Gastroesophageal sphincter (tissue), 4 donors: Measurements from ENCODE around the gene GPR4. TPM values are rescaled to one million over a fixed set of nuclear protein-coding genes. Genes with fewer than 3 reads are reported as not detected.
"Not testable (repeated sequence)": the region's sequence is repeated elsewhere in the genome, so short reads cannot be mapped to it uniquely, and the experiment has no call there.

Experiments
- ATAC-seq: fragments of 150-250 bp; one replicate; pipeline ENCODE4 v1.9.1; 2016; ENCODE audit warnings: mild to moderate bottlenecking, moderate library complexity
- H3K27ac ChIP-seq, 4 donors: fragments of 200-600 bp; sonication (generic) in 3 of 4; 1 replicate in 3 of 4; 2 replicates in 1 of 4; pipeline ENCODE4 v1.5.1; 2016 to 2019
- H3K27me3 ChIP-seq: fragments of 200-600 bp; sonication (generic); one replicate; pipeline ENCODE4 v1.5.1; 2019
- H3K36me3 ChIP-seq, 2 donors: fragments of 200-600 bp; sonication (generic); one replicate each; pipeline ENCODE4 v1.5.1; 2019; ENCODE audit warnings: control low read depth in 1 of 2
- H3K4me1 ChIP-seq, 3 donors: fragments of 200-600 bp; sonication (generic); 1 replicate in 2 of 3; 2 replicates in 1 of 3; pipeline ENCODE4 v1.5.1; 2016 to 2019; ENCODE audit warnings: control low read depth in 2 of 3
- H3K4me3 ChIP-seq, 2 donors: fragments of 200-600 bp; sonication (generic); one replicate each; pipeline ENCODE4 v1.5.1; 2019; ENCODE audit warnings: mild to moderate bottlenecking in 1 of 2, moderate library complexity in 1 of 2
- H3K9me3 ChIP-seq, 3 donors: fragments of 200-600 bp; sonication (generic); one replicate each; pipeline ENCODE4 v1.5.1; 2017 to 2019; ENCODE audit warnings: control low read depth in 2 of 3
- EP300 ChIP-seq: sonication (generic); formaldehyde crosslinking; IDR thresholded peaks from one replicate; pipeline ENCODE4 v1.6.1; 2017; ENCODE audit warnings: antibody characterized with exemption, mild to moderate bottlenecking
- POLR2A ChIP-seq, 2 donors: fragments of 450-650 bp; IDR thresholded peaks; one replicate each; pipeline ENCODE4 v1.6.1; 2017; ENCODE audit warnings: antibody characterized with exemption in 2 of 2, mild to moderate bottlenecking in 2 of 2, moderate library complexity in 1 of 2
- POLR2AphosphoS5 ChIP-seq: sonication (generic); formaldehyde crosslinking; IDR thresholded peaks from one replicate; pipeline ENCODE4 v1.6.1; 2017; ENCODE audit warnings: antibody characterized with exemption
- WGBS, 2 donors: methylation state at CpG; one replicate each; pipeline ENCODE4 v1.1.5; 2018; ENCODE audit warnings: low coverage in 1 of 2; 5-methylcytosine and 5-hydroxymethylcytosine counted together
- total RNA-seq, 4 donors: library from RNA; depleted of rRNA; stranded (reverse); fragments of >200 nt; gene quantifications; one replicate each; pipeline ENCODE4 v1.1.0, GENCODE V29; 2016
- TF ChIP-seq, protein P1 (sequence below), 4 experiments: fragments of 200-600 bp in 2 of 4; fragments of 450-650 bp in 2 of 4; sonication (generic) in 1 of 4; IDR thresholded peaks; one replicate each; pipeline ENCODE4 v1.5.1; 2017 to 2019; ENCODE audit warnings: antibody characterized with exemption in 4 of 4, mild to moderate bottlenecking in 2 of 4, moderate library complexity in 2 of 4

Gene GPR4
- total RNA-seq, 4 donors from 2014 or later: 0.62 to 4.4 (median 2.8) TPM

DNA sequence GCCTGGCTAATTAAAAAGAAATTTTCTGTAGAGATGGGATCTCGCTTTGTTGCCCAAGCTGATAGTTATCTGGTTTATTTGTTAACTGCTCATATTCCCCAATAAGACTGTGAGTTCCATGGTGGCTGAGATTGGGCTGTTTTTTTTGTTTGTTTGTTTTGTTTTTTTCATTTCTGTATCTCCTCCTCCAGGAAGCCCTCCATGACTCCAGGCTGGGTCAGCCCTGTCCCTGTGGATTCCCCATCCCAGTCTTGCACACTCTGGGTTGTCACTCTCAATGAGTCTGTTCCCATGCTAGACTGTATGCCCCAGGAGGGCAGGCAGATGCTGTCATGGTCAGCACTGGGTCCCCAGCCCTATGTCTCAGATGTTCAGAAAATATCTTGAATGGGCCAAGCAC, 34.3 kb upstream of the GPR4 start:
- peaks cover 0 to 32% (median 9%) of the 10 kb centered on the region in 3 donors for H3K4me1 ChIP-seq
- no peak overlapping the region for H3K4me3 ChIP-seq
- 82 to 100% methylated on average over 1 of the region's 1 CpG for WGBS, 2 donors
- H3K27me3 ChIP-seq: no peaks in the 10 kb centered on the region
- no peaks in the 10 kb centered on the region for H3K9me3 ChIP-seq
- TF ChIP-seq, protein P1, sequence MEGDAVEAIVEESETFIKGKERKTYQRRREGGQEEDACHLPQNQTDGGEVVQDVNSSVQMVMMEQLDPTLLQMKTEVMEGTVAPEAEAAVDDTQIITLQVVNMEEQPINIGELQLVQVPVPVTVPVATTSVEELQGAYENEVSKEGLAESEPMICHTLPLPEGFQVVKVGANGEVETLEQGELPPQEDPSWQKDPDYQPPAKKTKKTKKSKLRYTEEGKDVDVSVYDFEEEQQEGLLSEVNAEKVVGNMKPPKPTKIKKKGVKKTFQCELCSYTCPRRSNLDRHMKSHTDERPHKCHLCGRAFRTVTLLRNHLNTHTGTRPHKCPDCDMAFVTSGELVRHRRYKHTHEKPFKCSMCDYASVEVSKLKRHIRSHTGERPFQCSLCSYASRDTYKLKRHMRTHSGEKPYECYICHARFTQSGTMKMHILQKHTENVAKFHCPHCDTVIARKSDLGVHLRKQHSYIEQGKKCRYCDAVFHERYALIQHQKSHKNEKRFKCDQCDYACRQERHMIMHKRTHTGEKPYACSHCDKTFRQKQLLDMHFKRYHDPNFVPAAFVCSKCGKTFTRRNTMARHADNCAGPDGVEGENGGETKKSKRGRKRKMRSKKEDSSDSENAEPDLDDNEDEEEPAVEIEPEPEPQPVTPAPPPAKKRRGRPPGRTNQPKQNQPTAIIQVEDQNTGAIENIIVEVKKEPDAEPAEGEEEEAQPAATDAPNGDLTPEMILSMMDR (IDR thresholded peaks at IDR 0.05): no peak
- TF ChIP-seq POLR2AphosphoS5: no peak
- TF ChIP-seq EP300: no peak
- no peak for TF ChIP-seq POLR2A (IDR thresholded peaks at IDR 0.05)
- H3K27ac ChIP-seq: no peak overlapping the region
- no peak for ATAC-seq
- peaks cover 0 to 6% of the 10 kb centered on the region in 2 donors for H3K36me3 ChIP-seq

DNA sequence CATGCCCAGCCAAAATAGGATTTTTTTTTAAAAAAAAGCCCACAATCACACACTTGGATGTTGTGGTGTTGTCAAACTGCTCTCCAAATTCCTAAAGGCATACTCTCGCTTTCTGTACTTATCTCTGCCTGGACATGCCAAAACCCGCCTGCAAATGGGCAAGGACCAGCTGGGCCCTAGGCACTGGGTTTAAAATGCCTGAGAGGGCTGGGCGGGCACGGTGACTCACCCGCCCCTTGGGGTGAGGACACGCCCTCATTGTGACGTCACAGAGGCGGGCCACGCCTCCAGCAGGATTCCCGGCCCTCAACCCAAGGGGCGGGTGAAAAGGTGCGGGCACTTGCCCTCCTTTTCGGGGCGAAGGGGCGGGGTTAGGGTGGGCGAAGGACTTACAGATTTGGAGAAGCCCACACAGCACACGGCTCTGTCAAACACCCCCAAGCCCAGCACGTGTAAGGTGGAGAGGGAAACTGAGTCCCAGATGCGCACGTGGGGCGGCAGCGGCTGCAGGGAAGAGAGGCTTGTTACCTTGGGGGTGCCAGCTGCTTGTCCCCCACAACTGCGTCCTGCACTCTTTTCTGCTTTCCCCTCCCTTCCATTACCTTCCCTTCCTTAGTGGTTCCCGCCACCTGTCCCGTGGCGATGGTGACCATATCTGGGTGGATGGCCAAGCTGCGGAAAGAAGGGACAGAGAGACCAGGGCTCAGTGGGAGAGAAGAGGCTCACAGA, 30.6 kb upstream of the GPR4 start:
- Histone ChIP-seq H3K4me1 (peaks cover 0 to 7% (median 0%) of the 10 kb centered on the region in 3 donors), H3K9me3 (no peaks in the 10 kb centered on the region), H3K4me3 (no peak overlapping the region), H3K36me3 (peaks cover 0 to 31% of the 10 kb centered on the region in 2 donors), H3K27me3 (no peaks in the 10 kb centered on the region), H3K27ac (no peak overlapping the region)
- no peak for TF ChIP-seq POLR2A (IDR thresholded peaks at IDR 0.05)
- TF ChIP-seq EP300: no peak
- TF ChIP-seq POLR2AphosphoS5: no peak
- TF ChIP-seq, protein P1 (IDR thresholded peaks at IDR 0.05): no peak
- no peak for ATAC-seq
- WGBS, 2 donors: 59 to 62% methylated on average over 7 to 16 of the region's 27 CpGs

DNA sequence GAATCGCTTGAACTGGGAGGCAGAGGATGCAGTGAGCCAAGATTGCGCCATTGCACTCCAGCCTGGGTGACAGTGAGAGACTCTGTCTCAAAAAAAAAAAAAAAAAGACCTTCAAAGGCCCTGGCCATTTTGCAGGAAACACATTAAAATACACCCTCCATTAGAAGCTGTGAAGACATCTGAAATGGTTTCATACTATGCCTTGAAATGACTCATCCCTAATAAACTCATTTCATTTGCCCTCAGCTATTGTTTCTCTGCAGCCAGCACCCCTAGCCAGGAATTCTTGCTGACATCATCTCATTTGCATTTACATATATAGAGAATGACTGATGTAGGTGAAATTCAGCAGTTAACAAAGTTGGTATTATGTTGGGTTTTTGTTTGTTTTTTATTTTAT, 28.5 kb upstream of the GPR4 start:
- no peak overlapping the region for H3K27ac ChIP-seq
- no peak for ATAC-seq
- peaks cover 0 to 7% (median 0%) of the 10 kb centered on the region in 3 donors for H3K4me1 ChIP-seq
- 66 to 93% methylated on average over 2 of the region's 2 CpGs for WGBS, 2 donors
- TF ChIP-seq, protein P1 (IDR thresholded peaks at IDR 0.05): no peak
- TF ChIP-seq POLR2AphosphoS5 (no peak), POLR2A (IDR thresholded peaks at IDR 0.05) (no peak), EP300 (no peak)
- H3K27me3 ChIP-seq: no peaks in the 10 kb centered on the region
- H3K36me3 ChIP-seq: peaks cover 0 to 50% of the 10 kb centered on the region in 2 donors
- no peaks in the 10 kb centered on the region for H3K9me3 ChIP-seq
- H3K4me3 ChIP-seq: no peak overlapping the region

DNA sequence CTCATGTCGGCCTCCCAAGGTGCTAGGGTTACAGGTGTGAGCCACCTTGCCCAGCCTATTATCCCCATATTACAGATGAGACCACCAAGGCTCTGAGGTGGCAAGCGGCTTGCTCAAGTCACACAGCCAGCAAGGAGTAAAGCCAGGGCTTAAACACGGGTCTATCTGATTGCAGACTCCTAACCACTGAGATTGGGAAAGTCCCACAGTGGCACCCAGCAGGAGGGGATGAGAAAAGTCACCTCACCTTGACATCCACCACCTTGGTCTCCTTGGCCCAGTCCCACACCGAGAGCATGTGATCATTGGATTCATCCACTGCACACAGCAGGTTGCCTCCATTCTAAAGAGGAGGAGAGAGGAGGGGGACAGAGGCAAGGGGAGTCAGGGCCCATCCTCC, 27.7 kb upstream of the GPR4 start:
- Histone ChIP-seq H3K36me3 (peaks cover 0 to 56% of the 10 kb centered on the region in 2 donors), H3K4me3 (no peak overlapping the region), H3K4me1 (peaks cover 0 to 7% (median 0%) of the 10 kb centered on the region in 3 donors), H3K9me3 (no peaks in the 10 kb centered on the region), H3K27me3 (no peaks in the 10 kb centered on the region), H3K27ac (no peak overlapping the region)
- no peak for ATAC-seq
- TF ChIP-seq EP300 (no peak), POLR2AphosphoS5 (no peak), POLR2A (IDR thresholded peaks at IDR 0.05) (no peak)
- TF ChIP-seq, protein P1 (IDR thresholded peaks at IDR 0.05): no peak
- 88% methylated on average over 3 of the region's 4 CpGs; no CpG with 5 or more reads in 1 of the 2 donors for WGBS, 2 donors

DNA sequence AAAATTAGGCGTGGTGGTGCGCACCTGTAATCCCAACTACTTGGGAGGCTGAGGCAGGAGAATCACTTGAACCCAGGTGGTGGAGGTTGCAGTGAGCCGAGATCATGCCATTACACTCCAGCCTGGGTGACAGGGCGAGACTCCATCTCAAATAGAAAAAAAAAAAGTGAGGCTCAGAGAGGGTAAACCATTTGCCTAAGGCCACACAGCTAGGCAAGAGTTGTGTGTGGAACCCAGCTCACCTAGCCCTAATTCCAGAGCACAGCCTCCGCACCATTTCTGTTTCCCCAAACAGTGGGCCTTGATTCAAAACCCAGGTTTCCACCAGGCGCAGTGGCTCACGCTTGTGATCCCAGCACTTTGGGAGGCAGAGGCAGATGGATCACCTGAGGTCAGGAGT, 26.2 kb upstream of the GPR4 start:
- not testable (repeated sequence) for H3K4me1 ChIP-seq, H3K27me3 ChIP-seq, H3K4me3 ChIP-seq, ATAC-seq, H3K9me3 ChIP-seq, H3K27ac ChIP-seq
- 93 to 96% methylated on average over 4 to 6 of the region's 7 CpGs for WGBS, 2 donors
- peaks cover 0 to 71% of the 10 kb centered on the region in 2 donors for H3K36me3 ChIP-seq
